Measurements from ENCODE around the gene EIF2D.

DNA sequence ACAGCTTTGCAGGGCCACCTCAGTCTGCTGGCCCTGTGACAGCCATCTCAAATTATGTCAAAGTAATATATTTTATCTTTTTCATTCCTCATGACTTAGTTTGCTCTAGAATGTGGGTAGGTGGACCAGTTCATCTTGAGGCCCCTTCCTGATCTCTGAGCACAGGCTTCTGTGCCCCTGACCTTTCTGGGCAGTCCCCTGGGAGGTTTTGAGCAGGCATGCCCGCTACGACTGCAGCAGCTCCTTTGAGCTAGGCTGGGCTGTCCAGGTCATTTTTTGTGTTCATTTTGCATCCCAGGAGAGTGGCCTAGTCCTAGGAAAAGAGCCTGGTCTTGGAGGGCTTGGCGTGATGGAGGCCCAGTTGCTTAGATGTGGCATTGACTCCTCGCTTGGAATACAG is 42.7 kb downstream of the EIF2D start:
- TF ChIP-seq, protein P1, sequence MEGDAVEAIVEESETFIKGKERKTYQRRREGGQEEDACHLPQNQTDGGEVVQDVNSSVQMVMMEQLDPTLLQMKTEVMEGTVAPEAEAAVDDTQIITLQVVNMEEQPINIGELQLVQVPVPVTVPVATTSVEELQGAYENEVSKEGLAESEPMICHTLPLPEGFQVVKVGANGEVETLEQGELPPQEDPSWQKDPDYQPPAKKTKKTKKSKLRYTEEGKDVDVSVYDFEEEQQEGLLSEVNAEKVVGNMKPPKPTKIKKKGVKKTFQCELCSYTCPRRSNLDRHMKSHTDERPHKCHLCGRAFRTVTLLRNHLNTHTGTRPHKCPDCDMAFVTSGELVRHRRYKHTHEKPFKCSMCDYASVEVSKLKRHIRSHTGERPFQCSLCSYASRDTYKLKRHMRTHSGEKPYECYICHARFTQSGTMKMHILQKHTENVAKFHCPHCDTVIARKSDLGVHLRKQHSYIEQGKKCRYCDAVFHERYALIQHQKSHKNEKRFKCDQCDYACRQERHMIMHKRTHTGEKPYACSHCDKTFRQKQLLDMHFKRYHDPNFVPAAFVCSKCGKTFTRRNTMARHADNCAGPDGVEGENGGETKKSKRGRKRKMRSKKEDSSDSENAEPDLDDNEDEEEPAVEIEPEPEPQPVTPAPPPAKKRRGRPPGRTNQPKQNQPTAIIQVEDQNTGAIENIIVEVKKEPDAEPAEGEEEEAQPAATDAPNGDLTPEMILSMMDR (IDR thresholded peaks at IDR 0.05; ENCODE audit: insufficient read depth, low read length, poor library complexity, severe bottlenecking), result no peak
- TF ChIP-seq EZH2phosphoT487 (conservative IDR thresholded peaks at IDR 0.05; ENCODE audit: low read length), result no peak

All from SU-DHL-6 (cell line).